Measurements from ENCODE around the gene SLC25A28.

SLC25A28 gene

GRCh38 chr10:99619851-99620710, at the start of gene SLC25A28:
SLC25A28 (minus strand) TSS chr10:99620439; CDS start chr10:99620335, 104 bp downstream.
- DNase-seq: peak; percentile 98

DNA sequence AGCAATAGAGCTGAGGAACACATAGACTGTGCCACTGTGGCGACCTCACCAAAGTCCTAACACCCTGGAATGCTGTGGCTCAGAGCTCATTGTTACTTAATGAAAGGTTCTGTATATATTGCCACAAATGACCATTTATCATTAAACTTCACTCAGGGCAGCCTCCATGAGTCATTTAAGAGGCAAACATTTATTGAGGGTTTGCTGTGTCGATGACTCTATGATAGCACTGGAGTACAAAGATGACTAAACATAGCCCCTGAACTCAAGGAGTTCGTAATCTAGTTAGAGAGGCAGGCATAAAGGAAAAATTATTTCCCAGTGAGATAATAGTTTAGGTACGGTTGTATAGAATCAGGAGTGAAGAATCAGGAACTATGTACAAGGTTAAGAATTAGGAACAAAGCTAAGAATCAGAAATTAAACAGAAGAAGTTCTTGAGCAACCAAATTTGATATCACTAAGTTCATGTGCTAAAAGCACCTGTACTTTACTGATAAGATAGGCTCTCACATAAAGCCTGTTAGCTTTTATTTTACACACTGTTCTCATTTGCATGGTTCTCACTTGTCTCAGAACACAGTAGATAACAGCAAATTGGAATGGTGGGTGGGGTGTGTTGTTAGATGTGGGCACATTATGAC, 47.0 kb upstream of the SLC25A28 start:
- no peak for DNase-seq

- no peak for DNase-seq
These were observed 45.1 kb upstream of the SLC25A28 start for GRCh38 chr10:99665304-99665703.

DNA sequence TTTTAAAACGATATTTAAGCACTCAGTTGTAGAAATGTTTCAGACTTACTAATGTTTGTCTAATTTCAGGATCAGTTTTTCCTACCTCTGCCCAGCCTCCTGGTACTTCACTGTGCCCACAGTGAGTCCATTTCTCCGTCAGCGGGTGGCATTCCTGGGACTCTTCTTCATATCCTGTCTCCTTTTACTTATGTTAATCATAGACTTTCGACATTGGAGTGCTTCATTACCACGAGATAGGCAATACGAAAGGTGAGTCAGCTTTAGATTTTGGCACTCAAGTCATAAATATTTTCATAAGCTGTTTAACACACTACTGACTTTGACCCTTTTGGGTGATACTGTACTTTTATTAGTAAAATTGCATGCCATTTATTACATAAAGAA, 41.1 kb upstream of the SLC25A28 start:
- DNase-seq: no peak

GRCh38 chr10:99660662-99661376, 40.6 kb upstream of the SLC25A28 start:
- DNase-seq: no peak

DNA sequence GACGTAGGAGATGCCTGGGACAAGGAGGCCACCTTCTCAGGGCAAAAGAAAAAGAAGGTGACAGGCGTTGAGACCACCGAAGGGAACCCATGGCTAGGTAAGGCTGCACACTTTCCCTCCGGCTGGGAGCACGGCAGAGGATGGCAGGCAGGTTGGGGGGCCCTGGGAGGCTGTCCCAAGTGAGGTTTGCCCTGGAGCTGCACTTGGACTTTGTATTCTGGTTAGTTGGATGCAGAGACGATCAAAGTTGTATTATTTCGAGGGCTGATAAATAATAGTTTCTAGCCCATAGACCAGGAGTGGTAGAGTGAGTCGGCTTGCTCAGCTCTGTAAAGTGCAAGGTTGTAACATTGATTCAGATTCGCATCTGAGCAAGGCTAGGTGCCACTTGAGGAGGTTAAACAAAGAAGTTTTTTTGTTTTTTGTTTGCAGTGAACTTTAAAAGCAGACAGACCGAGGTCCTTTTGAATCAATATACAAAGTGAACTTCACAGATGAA, 39.7 kb upstream of the SLC25A28 start:
- DNase-seq: no peak

DNA sequence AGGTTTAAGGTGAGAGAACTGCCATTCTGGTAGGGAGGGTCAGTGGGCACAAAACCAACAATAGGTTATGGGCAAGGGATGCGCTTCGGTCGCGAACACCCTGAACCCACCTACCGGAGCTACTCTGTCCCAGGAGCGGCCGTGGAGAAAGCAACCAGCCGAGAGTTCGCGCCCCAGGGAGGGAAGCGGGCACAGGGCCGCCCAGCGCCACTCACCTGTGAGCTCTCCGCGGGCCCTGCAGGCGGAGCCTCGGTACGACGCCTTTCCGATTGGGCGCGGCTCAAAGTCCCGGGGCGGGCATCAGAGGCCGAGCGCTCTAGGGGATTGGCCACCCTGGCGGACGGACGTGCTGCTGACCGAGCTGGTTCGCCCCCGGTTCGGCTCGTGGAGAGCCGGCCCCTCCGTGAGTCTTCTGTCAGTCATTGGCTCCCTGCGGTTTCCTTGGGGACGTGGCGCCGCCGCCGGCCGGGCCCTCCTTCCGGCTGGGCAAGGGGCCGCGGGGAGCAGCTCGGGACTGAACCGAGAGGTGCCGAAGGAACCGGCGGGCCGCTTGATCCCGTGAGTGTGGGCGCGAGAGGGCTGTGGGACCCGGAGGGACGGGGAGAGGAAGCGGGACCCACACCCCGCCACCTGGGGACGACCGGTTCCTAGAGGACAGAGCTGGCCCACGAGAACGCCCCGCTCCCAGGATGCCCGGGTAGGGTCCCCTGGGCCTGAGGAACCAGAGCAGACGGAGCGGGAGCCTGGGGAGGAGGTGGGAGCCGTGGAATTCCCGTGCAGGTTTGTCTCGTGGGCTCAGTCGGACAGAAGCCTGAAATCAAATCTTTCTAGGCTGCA, 39.0 kb upstream of the SLC25A28 start, which contains the start of gene ENTPD7:
Gene ENTPD7 (plus strand): TSS at position 479 of the 837 bp plus-strand sequence. CDS start 448 bp downstream, outside the sequence.
- DNase-seq: peak; percentile 92

DNA sequence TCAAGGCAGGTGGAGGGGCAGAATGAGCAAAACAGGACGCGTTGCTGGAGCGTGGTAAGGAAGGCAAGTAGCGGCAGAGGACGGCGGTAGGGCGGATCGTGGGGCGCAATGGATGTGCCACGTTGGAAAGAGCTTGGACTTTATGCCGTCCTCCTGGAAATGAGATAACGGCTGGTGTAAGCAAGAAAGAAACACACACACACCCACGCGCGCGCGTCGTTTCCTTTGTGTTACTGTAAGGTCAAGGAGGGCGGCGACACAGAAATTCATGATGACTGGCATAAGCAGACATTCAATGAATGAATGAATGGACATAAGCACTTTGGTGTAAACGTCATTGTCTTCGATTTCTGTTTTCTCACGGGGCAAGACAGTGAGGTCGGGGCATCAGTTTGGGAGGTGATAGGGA, 38.4 kb upstream of the SLC25A28 start:
- peak; percentile 30 for DNase-seq

DNA sequence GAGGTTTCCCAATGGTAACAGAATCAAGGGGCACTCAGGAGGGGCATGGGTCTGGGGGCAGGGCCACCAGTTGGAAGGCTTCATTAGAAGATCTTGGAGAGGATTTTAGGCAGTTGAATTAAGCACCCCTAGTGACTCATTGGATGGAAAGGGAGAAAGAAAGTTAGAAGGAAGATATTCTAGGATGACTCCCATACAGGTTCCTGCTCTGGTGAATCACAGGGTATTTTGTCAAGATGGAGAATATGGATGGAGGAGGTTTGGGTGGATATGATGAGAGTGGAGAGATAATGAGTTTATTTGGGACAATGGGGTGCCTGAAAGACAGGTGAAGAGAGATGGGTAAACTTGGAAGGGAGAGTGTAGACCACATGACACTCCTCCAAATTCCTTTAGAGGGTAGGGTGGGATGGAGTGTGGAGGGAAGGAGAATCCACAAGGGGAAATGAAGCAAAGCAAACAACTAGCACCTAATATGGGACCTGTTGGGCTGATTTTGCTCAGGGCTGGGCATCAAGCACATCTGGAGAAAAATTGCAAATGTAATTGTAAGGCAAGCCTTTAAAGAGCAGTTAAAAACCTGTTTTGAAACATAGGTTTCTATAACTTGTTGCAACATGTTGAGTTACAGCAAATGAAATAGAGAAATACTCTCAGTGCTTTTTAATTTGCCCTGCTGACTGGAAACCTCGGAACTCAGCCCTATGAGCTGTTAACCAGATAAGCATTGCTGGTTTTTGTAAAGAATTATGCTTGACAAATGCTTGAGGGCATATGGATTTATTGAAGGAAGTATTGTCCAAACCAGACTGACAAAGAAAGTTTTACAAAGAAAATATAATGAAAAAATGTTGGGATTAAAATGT, 36.2 kb upstream of the SLC25A28 start:
- no peak for DNase-seq

- no peak for DNase-seq
These were observed 34.3 kb upstream of the SLC25A28 start for GRCh38 chr10:99654390-99655175.

DNA sequence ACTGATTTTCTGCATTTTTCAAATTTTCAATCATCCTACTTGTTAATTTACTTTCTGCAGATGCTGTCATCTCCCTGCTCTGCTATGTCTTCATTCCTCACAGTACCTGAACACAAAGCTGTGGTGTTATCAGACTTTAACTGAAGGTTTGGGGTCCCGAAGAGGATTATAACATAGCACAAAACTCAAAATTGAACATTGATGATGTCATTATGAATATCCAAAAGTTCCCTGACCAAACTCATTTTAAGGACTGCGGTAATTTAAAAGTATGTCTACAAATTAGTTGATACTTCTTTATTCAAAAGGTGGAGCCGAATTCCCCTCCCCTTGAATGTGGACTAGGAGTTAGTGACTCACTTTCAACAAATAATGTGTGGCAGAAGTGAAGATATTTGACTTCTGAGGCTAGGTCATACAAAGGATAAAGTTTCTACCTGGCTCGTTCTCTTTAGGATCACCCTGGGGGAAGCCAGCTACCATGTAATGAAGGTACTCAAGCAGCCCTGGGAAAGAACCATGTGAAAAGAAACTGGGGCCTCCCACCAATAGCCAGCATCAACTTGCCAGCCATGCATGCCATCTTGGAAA, 32.7 kb upstream of the SLC25A28 start:
- DNase-seq: no peak

GRCh38 chr10:99648717-99649116, 28.5 kb upstream of the SLC25A28 start:
- DNase-seq: no peak

DNA sequence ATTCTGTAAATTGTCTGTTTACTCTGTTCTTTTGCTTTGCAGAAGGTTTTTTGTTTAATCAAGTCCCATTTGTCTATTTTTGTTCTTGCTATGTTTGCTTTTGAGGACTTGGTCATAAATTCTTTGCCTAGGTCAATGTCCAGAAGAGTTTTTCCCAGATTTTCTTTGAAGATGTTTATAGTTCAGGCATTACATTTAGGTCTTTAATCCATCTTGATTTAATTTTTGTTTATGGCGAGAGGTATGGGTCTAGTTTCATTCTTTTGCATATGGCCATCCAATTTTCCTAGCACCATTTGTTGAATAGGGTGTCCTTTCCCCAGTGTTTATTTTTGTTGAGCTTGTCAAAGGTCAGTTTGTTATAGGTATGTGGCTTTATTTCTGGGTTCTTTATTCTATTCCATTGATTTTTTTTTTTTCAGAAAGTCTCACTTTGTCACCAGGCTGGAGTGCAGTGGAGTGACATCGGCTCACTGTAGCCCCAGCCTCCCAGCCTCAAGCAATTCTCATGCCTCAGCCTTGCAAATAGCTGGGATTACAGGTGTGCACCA, 27.4 kb upstream of the SLC25A28 start:
- no peak for DNase-seq

GRCh38 chr10:99633832-99634231, 13.6 kb upstream of the SLC25A28 start:
- DNase-seq: no peak

GRCh38 chr10:99631496-99631895, 11.3 kb upstream of the SLC25A28 start:
- no peak for DNase-seq

- DNase-seq: no peak
These were observed 10.8 kb upstream of the SLC25A28 start for GRCh38 chr10:99630991-99631390.

GRCh38 chr10:99630433-99630832, 10.2 kb upstream of the SLC25A28 start:
- no peak for DNase-seq

DNA sequence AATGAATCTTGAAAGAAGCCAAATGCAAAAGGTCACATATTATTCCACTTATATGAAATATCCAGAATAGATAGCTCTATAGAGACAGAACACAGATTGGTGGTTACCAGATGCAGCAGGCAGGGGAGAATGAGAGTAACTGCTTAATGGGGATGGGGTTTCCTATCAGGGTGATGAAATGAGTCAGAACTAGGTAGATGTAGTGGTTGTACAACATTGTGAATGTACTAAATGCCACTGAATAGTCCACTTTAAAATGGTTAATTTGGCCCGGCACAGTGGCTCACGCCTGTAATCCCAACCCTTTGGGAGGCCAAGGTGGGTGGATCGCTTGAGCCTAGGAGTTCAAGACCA, 9.4 kb upstream of the SLC25A28 start:
- DNase-seq: no peak

DNA sequence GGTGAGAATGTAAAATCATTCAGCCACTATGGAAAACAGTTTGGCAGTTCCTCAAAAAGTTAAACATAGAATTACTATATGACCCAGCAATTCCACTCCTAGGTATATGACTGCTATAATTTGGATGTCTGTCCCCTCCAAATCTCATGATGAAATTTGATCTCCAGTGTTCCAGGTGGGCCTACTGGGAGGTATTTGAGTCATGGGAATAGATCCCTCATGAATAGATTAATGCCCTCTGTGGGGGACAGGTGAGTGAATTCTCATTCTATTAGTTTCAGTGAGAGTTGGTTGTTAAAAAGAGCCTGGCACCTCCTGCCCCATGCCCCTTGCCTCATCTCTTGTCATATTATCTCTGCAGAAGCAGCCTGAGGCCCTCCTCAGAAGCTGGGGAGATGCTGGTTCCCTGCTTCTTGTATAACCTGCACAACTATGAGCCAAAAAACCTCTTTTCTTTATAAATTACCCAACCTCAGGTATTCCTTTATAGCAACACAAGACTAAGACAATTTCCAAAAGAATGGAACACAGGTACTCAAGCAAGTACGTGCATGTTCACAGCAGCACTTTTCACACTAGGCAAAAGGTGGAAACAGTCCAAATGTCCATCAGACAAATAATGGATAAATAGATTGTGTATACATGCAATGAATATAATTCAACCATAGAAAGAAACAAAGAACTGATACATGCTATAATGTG, 8.8 kb upstream of the SLC25A28 start:
- no peak for DNase-seq
